ENCODE results near the gene TLCD5.

- TF ChIP-seq EZH2phosphoT487 (IDR thresholded peaks at IDR 0.05; ENCODE audit: insufficient read depth, low read depth) (no peak), EZH2 (IDR thresholded peaks at IDR 0.05; ENCODE audit: insufficient read depth, poor library complexity, severe bottlenecking) (no peak)
Observed at GRCh38 chr11:120302001-120302805, 22.9 kb upstream of the TLCD5 start.
